ENCODE data around the gene DEUP1. TPM values are rescaled to one million over a fixed set of nuclear protein-coding genes. Genes with fewer than 3 reads are reported as not detected.

The DEUP1 gene
- total and polyA plus RNA-seq, 9 of the 15 experiments (the other 6 are each of a cell fraction or from before 2014, with no cell fraction given) = 1.4 to 10.9 (median 9.3) TPM

DNA sequence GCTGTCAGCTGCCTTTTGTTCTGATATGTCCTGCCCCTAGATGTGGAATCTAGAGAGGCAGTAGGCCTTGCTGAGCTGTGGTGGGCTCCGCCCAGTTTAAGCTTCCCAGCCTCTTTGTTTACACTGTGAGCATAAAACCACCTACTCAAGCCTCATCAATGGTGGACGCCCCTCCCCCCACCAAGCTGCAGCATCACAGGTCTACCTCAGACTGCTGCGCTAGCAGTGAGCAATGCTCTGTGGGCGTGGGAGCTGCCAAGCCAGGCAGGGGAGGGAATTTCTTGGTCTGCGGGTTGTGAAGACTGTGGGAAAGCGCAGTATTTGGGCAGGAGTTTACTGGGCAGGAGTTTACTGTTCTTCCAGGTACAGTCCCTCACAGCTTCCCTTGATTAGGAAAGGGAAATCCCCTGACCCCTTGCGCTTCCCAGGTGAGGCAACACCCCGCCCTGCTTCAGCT is 114.1 kb downstream of the DEUP1 start:
- Histone ChIP-seq H3K9me1 (ENCODE audit: control insufficient read depth, insufficient read depth, low read length) (no peaks in the 10 kb centered on the region), H3K9ac (ENCODE audit: insufficient read depth in 1 of 2, low read depth in 2 of 2, low read length in 2 of 2) (no peak overlapping the region), H3K4me2 (ENCODE audit: insufficient read depth, low read length) (peak overlapping the region; percentile 39), H3K27me3 (ENCODE audit: control insufficient read depth in 2 of 2, insufficient read depth in 2 of 2, low read length in 2 of 2) (no peaks in the 10 kb centered on the region), H3K36me3 (ENCODE audit: control insufficient read depth, insufficient read depth, low read length) (no peaks in the 10 kb centered on the region), H4K20me1 (replicated peaks; ENCODE audit: control insufficient read depth, insufficient read depth, low read length) (no peaks in the 10 kb centered on the region), H2AFZ (ENCODE audit: low read depth, low read length) (peak overlapping the region; percentile 33; the same call in 1 of the 2 replicates), H3K4me3 (no peak overlapping the region), H3K79me2 (ENCODE audit: control insufficient read depth, insufficient read depth, low read length) (no peaks in the 10 kb centered on the region), H3K27ac (ENCODE audit: extremely low read depth, low read depth, low read length) (no peak overlapping the region), H3K4me1 (replicated peaks in 1 of 2; ENCODE audit: control insufficient read depth in 2 of 2, insufficient read depth in 2 of 2, low read length in 2 of 2) (no peaks in the 10 kb centered on the region; a peak in 2 of 5 replicates), H3K9me3 (replicated peaks; ENCODE audit: control insufficient read depth, insufficient read depth, low read depth, low read length) (no peaks in the 10 kb centered on the region)
- intact Hi-C loops (cut with micrococcal nuclease) (no loop called here), in situ Hi-C loops (cut with MboI) (no loop called here)
- POLR2A ChIA-PET = no interaction called here
- ATAC-seq = peak; percentile 83
- FAIRE-seq = peak; percentile 56
- peak in 2 of 4 experiments; percentile 16 to 68 for DNase-seq (ENCODE audit: extremely low read depth in 1 of 4, low spot score in 3 of 4)
- 5% methylated on average over 8 of the region's 8 CpGs for WGBS (ENCODE audit: insufficient coverage, low coverage, missing lambda C conversion rate)
- CTCF ChIA-PET (ENCODE audit: low intra/inter-chr PET ratio) = no interaction called here
- BruUV-seq (replicated peaks) = no TSS peak
- TF ChIP-seq FOXK2 (conservative IDR thresholded peaks at IDR 0.05 in 1 of 2, IDR thresholded peaks at IDR 0.05 in 1 of 2; ENCODE audit: low read depth in 2 of 2) = 0 out of 4 replicates have a peak, but pooled peaks have one; percentile 32 to 42
- no peak for TF ChIP-seq ZNF583 (CRISPR knock-in tag; IDR thresholded peaks at IDR 0.05)
- TF ChIP-seq STAT5B (CRISPR knock-in tag; IDR thresholded peaks at IDR 0.05) = no peak
- TF ChIP-seq ZNF644 (tag; IDR thresholded peaks at IDR 0.05; ENCODE audit: low read depth) = no peak
- TF ChIP-seq POLR2B (IDR thresholded peaks at IDR 0.05; ENCODE audit: low read depth, partially characterized antibody) = no peak
- no peak for TF ChIP-seq ZNF253 (CRISPR knock-in tag; conservative IDR thresholded peaks at IDR 0.05)
- TF ChIP-seq MTA1 (IDR thresholded peaks at IDR 0.05; ENCODE audit: borderline replicate concordance) = peak; percentile 73; the same call in 1 of the 2 replicates
- TF ChIP-seq ZBED1 (IDR thresholded peaks at IDR 0.05) = no peak
- TF ChIP-seq TAF15 (IDR thresholded peaks at IDR 0.05; ENCODE audit: low read depth, low read length) = no peak
- TF ChIP-seq NFE2L1 (tag; IDR thresholded peaks at IDR 0.05; ENCODE audit: borderline replicate concordance, low read depth) = no peak
- TF ChIP-seq SREBF1 (IDR thresholded peaks at IDR 0.05; ENCODE audit: borderline replicate concordance, low read depth, low read length) = no peak
- no peak for TF ChIP-seq ZNF197 (CRISPR knock-in tag; IDR thresholded peaks at IDR 0.05; ENCODE audit: low read depth)
- peak; percentile 89 to 93 for TF ChIP-seq FOXA3 (CRISPR knock-in tag; conservative IDR thresholded peaks at IDR 0.05 in 1 of 2, IDR thresholded peaks at IDR 0.05 in 1 of 2)
- TF ChIP-seq TRIM24 (IDR thresholded peaks at IDR 0.05) = peak in 1 of 2 experiments; percentile 44; a peak in 1 of 4 replicates
- TF ChIP-seq BMI1 (IDR thresholded peaks at IDR 0.05; ENCODE audit: low read length) = no peak
- TF ChIP-seq TBL1XR1 (IDR thresholded peaks at IDR 0.05; ENCODE audit: low read length in 2 of 2) = 0 out of 4 replicates have a peak, but pooled peaks of 1 of the 2 experiments have one; percentile 9
- peak; percentile 67; the same call in 1 of the 2 replicates for TF ChIP-seq CTBP1 (IDR thresholded peaks at IDR 0.05; ENCODE audit: borderline replicate concordance)
- TF ChIP-seq SMAD4 (CRISPR knock-in tag; conservative IDR thresholded peaks at IDR 0.05) = 0 out of 2 replicates have a peak, but pooled peaks have one; percentile 27
- no peak for TF ChIP-seq CREBBP (IDR thresholded peaks at IDR 0.05; ENCODE audit: low read depth, low read length)
- no peak for TF ChIP-seq RHOXF2B (CRISPR knock-in tag; conservative IDR thresholded peaks at IDR 0.05)
- TF ChIP-seq, protein P1, sequence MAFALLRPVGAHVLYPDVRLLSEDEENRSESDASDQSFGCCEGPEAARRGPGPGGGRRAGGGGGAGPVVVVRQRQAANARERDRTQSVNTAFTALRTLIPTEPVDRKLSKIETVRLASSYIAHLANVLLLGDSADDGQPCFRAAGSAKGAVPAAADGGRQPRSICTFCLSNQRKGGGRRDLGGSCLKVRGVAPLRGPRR (CRISPR knock-in tag; IDR thresholded peaks at IDR 0.05) = no peak
- TF ChIP-seq, protein P2, sequence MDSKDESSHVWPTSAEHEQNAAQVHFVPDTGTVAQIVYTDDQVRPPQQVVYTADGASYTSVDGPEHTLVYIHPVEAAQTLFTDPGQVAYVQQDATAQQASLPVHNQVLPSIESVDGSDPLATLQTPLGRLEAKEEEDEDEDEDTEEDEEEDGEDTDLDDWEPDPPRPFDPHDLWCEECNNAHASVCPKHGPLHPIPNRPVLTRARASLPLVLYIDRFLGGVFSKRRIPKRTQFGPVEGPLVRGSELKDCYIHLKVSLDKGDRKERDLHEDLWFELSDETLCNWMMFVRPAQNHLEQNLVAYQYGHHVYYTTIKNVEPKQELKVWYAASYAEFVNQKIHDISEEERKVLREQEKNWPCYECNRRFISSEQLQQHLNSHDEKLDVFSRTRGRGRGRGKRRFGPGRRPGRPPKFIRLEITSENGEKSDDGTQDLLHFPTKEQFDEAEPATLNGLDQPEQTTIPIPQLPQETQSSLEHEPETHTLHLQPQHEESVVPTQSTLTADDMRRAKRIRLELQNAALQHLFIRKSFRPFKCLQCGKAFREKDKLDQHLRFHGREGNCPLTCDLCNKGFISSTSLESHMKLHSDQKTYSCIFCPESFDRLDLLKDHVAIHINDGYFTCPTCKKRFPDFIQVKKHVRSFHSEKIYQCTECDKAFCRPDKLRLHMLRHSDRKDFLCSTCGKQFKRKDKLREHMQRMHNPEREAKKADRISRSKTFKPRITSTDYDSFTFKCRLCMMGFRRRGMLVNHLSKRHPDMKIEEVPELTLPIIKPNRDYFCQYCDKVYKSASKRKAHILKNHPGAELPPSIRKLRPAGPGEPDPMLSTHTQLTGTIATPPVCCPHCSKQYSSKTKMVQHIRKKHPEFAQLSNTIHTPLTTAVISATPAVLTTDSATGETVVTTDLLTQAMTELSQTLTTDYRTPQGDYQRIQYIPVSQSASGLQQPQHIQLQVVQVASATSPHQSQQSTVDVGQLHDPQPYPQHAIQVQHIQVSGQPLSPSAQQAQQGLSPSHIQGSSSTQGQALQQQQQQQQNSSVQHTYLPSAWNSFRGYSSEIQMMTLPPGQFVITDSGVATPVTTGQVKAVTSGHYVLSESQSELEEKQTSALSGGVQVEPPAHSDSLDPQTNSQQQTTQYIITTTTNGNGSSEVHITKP (IDR thresholded peaks at IDR 0.05; ENCODE audit: partially characterized antibody) = peak; percentile 83
